Bronchial epithelial cell (primary cell): ENCODE data around the gene CSDE1. TPM values are rescaled to one million over a fixed set of nuclear protein-coding genes. Genes with fewer than 3 reads are reported as not detected.

Experiments
- DNase-seq: peaks from one replicate; pipeline ENCODE4 v3.0.0-alpha.2; 2010; ENCODE audit warnings: low read depth
- FAIRE-seq: peaks from 2 replicates; lab custom pipeline; 2011; peaks lifted over from hg19 to GRCh38; lab: Jason Lieb, UNC
- H3K27me3 ChIP-seq: 2 replicates; pipeline ENCODE4 v1.5.1; 2011; ENCODE audit warnings: low read length; ENCODE audit not compliant: control insufficient read depth, insufficient read depth
- H3K36me3 ChIP-seq: 2 replicates; pipeline ENCODE4 v1.5.1; 2011; ENCODE audit warnings: low read length; ENCODE audit not compliant: control insufficient read depth, insufficient read depth
- H3K4me3 ChIP-seq: 2 replicates; pipeline ENCODE4 v1.5.1; 2011; ENCODE audit warnings: mild to moderate bottlenecking, low read depth, low read length, control low read depth
- total RNA-seq: library from RNA; depleted of rRNA; stranded (reverse); fragments of >200 nt; gene quantifications from 2 replicates; pipeline ENCODE4 v1.2.1, GENCODE V29; 2014
- TF ChIP-seq, protein P1 (sequence below): IDR thresholded peaks from 2 replicates; pipeline ENCODE4 v1.5.1; 2011; ENCODE audit warnings: mild to moderate bottlenecking, moderate library complexity, low read length, control low read depth, inconsistent platforms; ENCODE audit not compliant: insufficient read depth, severe bottlenecking

The CSDE1 gene
- total RNA-seq, 1 donor from 2014 or later, result 875 TPM

DNA sequence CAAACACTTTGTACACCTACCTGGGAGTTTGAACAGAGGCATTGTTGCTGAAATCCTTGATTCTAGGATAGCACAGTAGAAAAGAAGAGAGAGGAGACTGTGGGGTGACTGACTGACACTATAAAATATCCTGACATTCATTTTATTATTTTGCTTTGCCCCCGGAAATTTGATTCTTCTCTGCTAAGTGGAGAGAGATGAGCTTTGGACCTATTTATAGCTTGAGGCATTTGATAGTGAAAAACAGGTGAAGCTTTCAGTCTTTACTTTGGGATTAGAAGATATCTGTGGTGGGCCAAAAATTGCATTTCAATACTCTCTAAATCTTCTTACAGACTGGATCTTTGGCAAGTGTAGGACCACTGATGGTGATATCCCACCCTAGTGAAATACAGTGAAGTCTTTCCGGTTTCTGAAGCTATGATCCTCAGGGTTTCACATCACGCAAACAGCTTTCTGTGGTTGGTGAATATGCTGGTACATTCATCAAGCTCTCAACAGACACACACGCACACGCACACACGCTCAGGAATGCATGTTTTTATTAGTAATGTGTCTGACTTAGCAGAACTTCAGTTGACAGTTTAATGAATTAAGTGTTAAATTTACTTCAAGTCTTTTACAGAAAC is 62.2 kb downstream of the CSDE1 start, which contains the start of gene AMPD1:
Gene AMPD1 (minus strand): TSS at position 117 of the 629 bp plus-strand sequence. CDS start 75 bp downstream, at position 42.
- H3K27me3 ChIP-seq, result no peaks in the 10 kb centered on the region
- DNase-seq (peak; percentile 56), FAIRE-seq (no peak)
- no peak within 1 kb of the TSS for H3K4me3 ChIP-seq
- no peaks in the 10 kb centered on the region for H3K36me3 ChIP-seq
- TF ChIP-seq, protein P1, sequence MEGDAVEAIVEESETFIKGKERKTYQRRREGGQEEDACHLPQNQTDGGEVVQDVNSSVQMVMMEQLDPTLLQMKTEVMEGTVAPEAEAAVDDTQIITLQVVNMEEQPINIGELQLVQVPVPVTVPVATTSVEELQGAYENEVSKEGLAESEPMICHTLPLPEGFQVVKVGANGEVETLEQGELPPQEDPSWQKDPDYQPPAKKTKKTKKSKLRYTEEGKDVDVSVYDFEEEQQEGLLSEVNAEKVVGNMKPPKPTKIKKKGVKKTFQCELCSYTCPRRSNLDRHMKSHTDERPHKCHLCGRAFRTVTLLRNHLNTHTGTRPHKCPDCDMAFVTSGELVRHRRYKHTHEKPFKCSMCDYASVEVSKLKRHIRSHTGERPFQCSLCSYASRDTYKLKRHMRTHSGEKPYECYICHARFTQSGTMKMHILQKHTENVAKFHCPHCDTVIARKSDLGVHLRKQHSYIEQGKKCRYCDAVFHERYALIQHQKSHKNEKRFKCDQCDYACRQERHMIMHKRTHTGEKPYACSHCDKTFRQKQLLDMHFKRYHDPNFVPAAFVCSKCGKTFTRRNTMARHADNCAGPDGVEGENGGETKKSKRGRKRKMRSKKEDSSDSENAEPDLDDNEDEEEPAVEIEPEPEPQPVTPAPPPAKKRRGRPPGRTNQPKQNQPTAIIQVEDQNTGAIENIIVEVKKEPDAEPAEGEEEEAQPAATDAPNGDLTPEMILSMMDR, result no peak

DNA sequence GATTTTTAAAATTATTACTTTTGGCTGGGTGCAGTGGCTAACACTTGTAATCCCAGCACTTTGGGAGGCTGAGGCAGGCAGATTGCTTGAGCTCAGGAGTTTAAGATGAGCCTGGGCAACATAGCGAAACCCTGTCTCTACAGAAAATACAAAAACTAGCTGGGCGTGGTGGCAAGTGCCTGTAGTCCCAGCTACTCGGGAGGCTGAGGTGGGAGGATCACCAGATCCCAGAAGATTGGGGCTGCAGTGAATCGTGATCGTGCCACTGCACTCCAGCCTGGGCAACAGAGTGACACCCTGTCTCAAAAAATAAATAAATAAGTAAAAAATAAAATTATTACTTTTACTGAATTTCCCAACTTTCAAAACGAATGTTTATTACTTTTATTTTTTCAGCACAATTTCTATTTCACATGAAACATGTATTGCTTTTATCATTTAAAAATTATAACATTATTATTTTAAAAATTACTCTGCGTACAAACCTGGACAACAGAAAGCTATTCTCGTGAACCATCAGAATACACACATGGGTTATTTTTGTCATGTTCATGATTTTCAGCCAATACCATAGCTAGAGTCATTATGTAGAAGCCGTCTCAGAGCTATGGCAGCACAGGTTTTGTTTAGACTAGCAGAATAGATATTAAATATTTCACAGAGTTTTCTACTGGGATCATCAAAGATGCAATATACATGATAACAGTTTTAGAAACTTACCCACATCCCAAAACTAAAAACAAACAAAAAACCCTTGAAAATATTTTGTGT is 63.1 kb downstream of the CSDE1 start:
- Histone ChIP-seq H3K4me3 (no peak overlapping the region), H3K36me3 (no peaks in the 10 kb centered on the region), H3K27me3 (no peaks in the 10 kb centered on the region)
- DNase-seq, result no peak
- TF ChIP-seq, protein P1, result no peak
- FAIRE-seq, result no peak

DNA sequence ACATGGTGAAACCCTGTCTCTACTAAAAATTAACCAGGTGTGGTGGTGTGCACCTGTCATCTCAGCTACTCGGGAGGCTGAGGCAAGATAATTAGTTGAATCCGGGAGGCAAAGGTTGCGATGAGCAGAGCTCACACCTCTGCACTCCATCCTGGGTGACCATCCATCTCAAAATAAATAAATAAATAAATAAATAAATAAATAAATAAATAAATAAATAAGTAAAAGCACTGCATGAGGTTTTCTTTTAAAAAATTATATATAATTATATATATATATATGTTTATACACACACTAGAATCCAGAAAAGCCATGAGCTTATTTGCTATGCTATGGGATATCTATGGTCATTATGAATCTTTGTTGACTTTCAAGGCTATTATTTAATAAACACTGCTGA is 64.8 kb downstream of the CSDE1 start:
- Histone ChIP-seq H3K4me3 (no peak overlapping the region), H3K27me3 (no peaks in the 10 kb centered on the region), H3K36me3 (no peaks in the 10 kb centered on the region)
- DNase-seq (no peak), FAIRE-seq (no peak)
- TF ChIP-seq, protein P1, result no peak

DNA sequence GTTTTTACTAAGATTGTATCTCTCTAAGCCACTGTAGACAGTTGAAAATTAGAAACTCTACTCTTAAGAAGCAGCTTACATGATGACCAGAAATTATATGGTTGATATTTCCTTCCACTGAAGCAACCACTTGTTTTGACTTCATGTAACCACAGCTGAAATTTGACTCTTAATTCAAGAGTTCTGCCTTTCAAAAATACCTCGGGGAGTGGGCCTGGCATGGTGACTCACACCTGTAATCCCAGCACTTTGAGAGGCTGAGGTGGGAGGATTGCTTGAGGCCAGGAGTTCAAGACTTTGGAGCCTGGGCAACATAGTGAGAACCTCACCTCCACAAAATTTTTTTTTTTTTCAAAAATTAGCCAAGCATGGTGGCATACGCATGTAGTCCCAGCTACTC is 66.7 kb downstream of the CSDE1 start:
- H3K4me3 ChIP-seq, result no peak overlapping the region
- DNase-seq (no peak), FAIRE-seq (no peak)

DNA sequence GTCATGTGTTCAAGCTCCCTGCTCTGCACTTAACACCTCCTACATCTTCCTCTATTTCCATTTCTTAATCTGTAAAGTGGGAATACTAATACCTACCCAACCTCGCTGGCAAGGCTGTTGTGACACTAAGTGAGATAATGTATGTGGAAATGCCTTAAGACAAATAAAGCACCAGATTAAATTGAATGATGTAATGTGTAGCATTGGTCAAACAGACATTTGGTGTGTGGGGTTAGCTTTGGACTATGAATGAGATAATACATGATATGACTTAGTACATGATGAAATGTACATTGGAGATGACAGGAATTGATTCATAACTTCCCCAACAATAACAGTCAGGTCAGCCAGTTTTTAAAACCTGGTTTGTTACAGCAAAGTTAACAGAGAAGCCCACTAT is 67.6 kb downstream of the CSDE1 start:
- TF ChIP-seq, protein P1, result no peak
- no peaks in the 10 kb centered on the region for H3K27me3 ChIP-seq
- FAIRE-seq, result no peak

More for the DNA sequence above, 66.7 kb downstream of the CSDE1 start:
- no peaks in the 10 kb centered on the region for H3K27me3 ChIP-seq
- TF ChIP-seq, protein P1, result no peak
- H3K36me3 ChIP-seq, result no peaks in the 10 kb centered on the region

More for the DNA sequence above, 67.6 kb downstream of the CSDE1 start:
- Histone ChIP-seq H3K4me3 (no peak overlapping the region), H3K36me3 (no peaks in the 10 kb centered on the region)
- no peak for DNase-seq
